ENCODE data around the gene KCMF1.

KCMF1 gene

GRCh38 chr2:85078536-85078935 lies 107.6 kb downstream of the KCMF1 start:
- no peak for DNase-seq (ENCODE audit: low read depth, low spot score)

DNA sequence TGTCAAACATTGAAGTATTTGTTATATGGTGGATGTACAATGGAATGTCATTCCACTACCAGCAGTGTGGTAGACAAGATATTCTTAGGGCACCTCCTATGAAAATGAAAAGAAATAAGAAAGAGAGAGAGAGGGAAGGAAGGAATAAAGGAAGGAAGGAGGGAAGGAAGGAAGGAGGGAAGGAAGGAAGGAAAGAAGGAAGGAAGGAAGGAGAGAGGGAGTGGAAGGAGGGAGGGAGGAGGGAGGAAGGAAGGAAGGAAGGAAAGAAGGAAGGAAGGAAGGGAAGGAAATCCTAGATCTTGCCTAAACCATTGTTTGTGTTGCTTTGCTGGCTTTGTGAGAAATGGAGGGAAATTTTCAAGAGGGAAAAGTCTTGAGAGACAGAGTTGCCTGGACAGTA lies 112.1 kb downstream of the KCMF1 start:
- DNase-seq (ENCODE audit: low read depth, low spot score) = no peak

DNA sequence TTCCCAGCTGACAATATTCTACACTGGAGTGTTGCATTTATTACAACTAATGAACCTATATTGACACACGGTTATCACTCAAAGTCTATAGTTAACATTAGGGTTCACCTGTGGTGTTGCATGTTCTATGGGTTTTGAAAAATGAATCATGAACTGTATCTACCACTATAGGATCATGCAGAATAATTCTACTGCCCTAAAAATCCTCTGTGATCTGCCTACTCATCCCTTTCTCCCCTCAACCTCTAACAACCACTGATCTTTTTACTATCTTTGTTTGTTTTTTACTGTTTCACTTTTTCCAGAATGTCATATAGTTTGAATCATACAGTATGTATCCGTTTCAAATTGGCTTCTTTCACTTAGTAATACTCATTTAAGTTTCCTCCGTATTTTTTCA lies 114.6 kb downstream of the KCMF1 start:
- no peak for DNase-seq (ENCODE audit: low read depth, low spot score)

DNA sequence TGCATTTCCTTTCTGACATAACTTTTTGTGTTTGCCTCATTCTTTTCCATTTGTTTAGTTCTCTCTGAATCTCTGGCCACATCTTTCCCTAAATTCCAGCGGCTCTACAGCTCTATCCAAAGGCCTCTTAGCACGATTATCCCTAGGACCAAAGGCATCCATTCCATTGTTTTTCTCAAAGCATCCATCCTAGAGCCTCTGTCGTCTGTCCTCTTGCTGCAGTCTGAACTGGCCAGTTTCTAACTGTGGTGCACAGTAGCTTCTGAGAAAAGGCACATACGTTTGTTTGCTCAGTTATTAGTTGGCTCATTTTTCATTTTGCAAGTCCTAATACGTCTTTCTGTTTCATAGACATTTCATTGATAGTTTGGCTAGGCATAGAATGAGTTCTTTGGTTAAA lies 116.6 kb downstream of the KCMF1 start:
- DNase-seq (ENCODE audit: low read depth, low spot score) = no peak

- no peak for DNase-seq (ENCODE audit: low read depth, low spot score)
Observed at GRCh38 chr2:85088921-85089320, 118.0 kb downstream of the KCMF1 start.

DNA sequence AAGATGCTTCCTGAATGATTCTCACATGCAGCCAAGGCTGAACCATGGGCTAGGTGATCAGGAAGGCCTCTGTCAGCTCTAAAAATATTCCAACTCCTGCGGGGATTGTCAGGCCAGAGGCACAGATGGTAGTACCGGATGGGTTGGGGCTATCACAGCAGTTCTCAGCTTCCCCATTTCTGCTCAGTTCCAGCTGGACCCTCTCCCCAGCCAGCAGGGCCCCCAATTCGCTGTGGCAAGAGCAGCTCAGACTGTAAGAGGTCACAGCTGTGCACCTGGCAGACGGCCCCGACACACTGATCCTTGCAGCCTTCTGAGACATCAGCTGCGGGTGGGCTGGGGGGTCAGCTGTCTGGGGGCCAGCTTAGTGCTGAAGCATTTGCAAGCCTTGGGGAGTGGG lies 118.6 kb downstream of the KCMF1 start:
- DNase-seq (ENCODE audit: low read depth, low spot score) = no peak

DNA sequence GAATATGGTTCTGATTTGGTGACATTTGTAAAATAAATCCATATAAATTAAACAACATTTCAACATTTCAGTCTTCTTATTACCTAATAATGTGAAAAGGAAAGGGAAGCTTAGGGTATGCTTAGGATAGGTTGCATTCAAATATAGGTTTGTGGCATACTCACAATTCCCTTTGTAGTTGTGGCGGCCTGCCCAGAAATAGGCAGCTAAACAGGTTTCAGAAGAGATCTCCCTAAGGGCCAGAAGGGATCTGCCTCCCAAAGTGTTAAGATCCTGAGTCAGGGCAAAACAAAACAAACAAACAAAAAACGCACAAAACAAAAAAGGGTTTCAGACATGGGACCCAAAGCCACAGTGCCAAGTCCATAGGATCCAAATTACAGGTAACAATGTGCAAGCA lies 120.9 kb downstream of the KCMF1 start:
- DNase-seq (ENCODE audit: low read depth, low spot score) = no peak

DNA sequence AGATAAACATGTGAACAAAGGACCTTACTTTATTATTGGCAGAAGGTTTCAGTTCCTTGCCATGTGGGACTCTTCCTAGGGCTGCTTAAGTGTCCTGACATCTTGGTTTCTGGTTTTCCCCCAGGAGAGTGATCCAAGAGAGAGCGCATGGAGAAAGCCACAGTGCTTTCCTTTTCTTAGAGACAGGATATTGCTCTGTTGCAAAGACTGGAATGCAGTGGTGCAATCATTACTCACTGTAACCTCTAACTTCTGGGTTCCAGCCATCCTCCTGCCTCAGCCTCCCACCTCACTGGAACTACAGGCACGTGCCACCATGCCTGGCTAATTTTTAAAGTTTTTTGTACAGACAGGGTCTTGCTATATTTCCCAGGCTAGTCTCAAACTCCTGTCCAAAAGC lies 124.1 kb downstream of the KCMF1 start:
- no peak for DNase-seq (ENCODE audit: low read depth, low spot score)

GRCh38 chr2:85096616-85097015 lies 125.7 kb downstream of the KCMF1 start:
- no peak for DNase-seq (ENCODE audit: low read depth, low spot score)

DNA sequence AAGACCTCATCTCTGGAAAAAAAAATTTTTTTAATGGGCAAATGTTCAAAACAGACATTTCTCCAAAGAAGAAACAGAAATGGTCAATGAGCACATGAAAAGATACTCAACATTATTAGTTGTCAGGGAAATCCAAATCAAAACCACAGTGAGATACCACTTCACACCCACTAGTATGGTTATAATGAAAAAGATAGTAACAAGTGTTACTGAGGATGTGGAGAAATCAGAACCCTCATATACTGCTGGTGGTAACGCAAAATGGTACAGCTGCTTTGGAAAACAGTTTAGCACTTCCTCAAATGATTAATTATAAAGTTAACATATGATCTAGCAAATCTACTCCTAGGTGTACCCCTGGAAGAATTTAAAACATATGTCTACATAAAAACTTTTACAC lies 133.3 kb downstream of the KCMF1 start:
- no peak for DNase-seq (ENCODE audit: low read depth, low spot score)

GRCh38 chr2:85106489-85107180 lies 135.7 kb downstream of the KCMF1 start:
- no peak for DNase-seq (ENCODE audit: low read depth, low spot score)

Measured in astrocyte of the hippocampus (primary cell).